ENCODE results near the gene SNX5. TPM values are rescaled to one million over a fixed set of nuclear protein-coding genes. Genes with fewer than 3 reads are reported as not detected.

The SNX5 gene
- total RNA-seq, 1 donor from 2014 or later, result 82.5 TPM

GRCh38 chr20:17972121-17972520, 3.5 kb upstream of the SNX5 start:
- peaks cover 7% of the 10 kb centered on the region for H3K36me3 Mint-ChIP-seq (ENCODE audit: low read depth)
- peak overlapping the region; percentile 99 for H3K27ac Mint-ChIP-seq (ENCODE audit: unreplicated experiment)
- no peaks in the 10 kb centered on the region for H3K9me3 Mint-ChIP-seq (ENCODE audit: low read depth)
- no peaks in the 10 kb centered on the region for H3K27me3 Mint-ChIP-seq (ENCODE audit: low read depth)
- H3K4me3 Mint-ChIP-seq (ENCODE audit: unreplicated experiment), result peak overlapping the region; percentile 73
- DNase-seq (ENCODE audit: low spot score), result no peak
- H3K4me1 Mint-ChIP-seq (ENCODE audit: low read depth), result peaks cover 61% of the 10 kb centered on the region
- no peak for TF ChIP-seq CTCF (IDR thresholded peaks at IDR 0.05)

GRCh38 chr20:17971300-17972013, 2.9 kb upstream of the SNX5 start:
- DNase-seq (ENCODE audit: low spot score), result no peak

GRCh38 chr20:17969884-17970409, 1.4 kb upstream of the SNX5 start:
- peak overlapping the region; percentile 73 for H3K4me3 Mint-ChIP-seq (ENCODE audit: unreplicated experiment)
- H3K27me3 Mint-ChIP-seq (ENCODE audit: low read depth), result no peaks in the 10 kb centered on the region
- TF ChIP-seq CTCF (IDR thresholded peaks at IDR 0.05), result no peak
- H3K9me3 Mint-ChIP-seq (ENCODE audit: low read depth), result no peaks in the 10 kb centered on the region
- H3K4me1 Mint-ChIP-seq (ENCODE audit: low read depth), result peaks cover 70% of the 10 kb centered on the region
- peak overlapping the region; percentile 99 for H3K27ac Mint-ChIP-seq (ENCODE audit: unreplicated experiment)
- peak; percentile 39 for DNase-seq (ENCODE audit: low spot score)
- peaks cover 1% of the 10 kb centered on the region for H3K36me3 Mint-ChIP-seq (ENCODE audit: low read depth)

More at GRCh38 chr20:17971300-17972013, 2.9 kb upstream of the SNX5 start:
- no peaks in the 10 kb centered on the region for H3K9me3 Mint-ChIP-seq (ENCODE audit: low read depth)
- H3K4me1 Mint-ChIP-seq (ENCODE audit: low read depth), result peaks cover 65% of the 10 kb centered on the region
- H3K4me3 Mint-ChIP-seq (ENCODE audit: unreplicated experiment), result peak overlapping the region; percentile 73
- peaks cover 7% of the 10 kb centered on the region for H3K36me3 Mint-ChIP-seq (ENCODE audit: low read depth)
- H3K27me3 Mint-ChIP-seq (ENCODE audit: low read depth), result no peaks in the 10 kb centered on the region
- H3K27ac Mint-ChIP-seq (ENCODE audit: unreplicated experiment), result peak overlapping the region; percentile 99
- TF ChIP-seq CTCF (IDR thresholded peaks at IDR 0.05), result no peak

- Mint-ChIP-seq H3K9me3 (ENCODE audit: low read depth) (no peaks in the 10 kb centered on the region), H3K4me3 (ENCODE audit: unreplicated experiment) (peak overlapping the region; percentile 73), H3K36me3 (ENCODE audit: low read depth) (peaks cover 1% of the 10 kb centered on the region), H3K27me3 (ENCODE audit: low read depth) (no peaks in the 10 kb centered on the region), H3K4me1 (ENCODE audit: low read depth) (peaks cover 70% of the 10 kb centered on the region), H3K27ac (ENCODE audit: unreplicated experiment) (peak overlapping the region; percentile 99)
- no peak for DNase-seq (ENCODE audit: low spot score)
- TF ChIP-seq CTCF (IDR thresholded peaks at IDR 0.05), result no peak
Observed at GRCh38 chr20:17969278-17969883, 787 bp upstream of the SNX5 start.

GRCh38 chr20:17967521-17968365, 851 bp downstream of the SNX5 start:
- Mint-ChIP-seq H3K27me3 (ENCODE audit: low read depth) (no peaks in the 10 kb centered on the region), H3K4me1 (ENCODE audit: low read depth) (peaks cover 71% of the 10 kb centered on the region), H3K9me3 (ENCODE audit: low read depth) (no peaks in the 10 kb centered on the region), H3K36me3 (ENCODE audit: low read depth) (peaks cover 3% of the 10 kb centered on the region), H3K27ac (ENCODE audit: unreplicated experiment) (peak overlapping the region; percentile 90), H3K4me3 (ENCODE audit: unreplicated experiment) (peak overlapping the region; percentile 73)
- DNase-seq (ENCODE audit: low spot score), result no peak
- TF ChIP-seq CTCF (IDR thresholded peaks at IDR 0.05), result no peak

Measured in chondrocyte (in vitro differentiated cells).